WTC11 (cell line): Measurements from ENCODE around the gene NXF2B. TPM values are rescaled to one million over a fixed set of nuclear protein-coding genes. Genes with fewer than 3 reads are reported as not detected.

Source experiments
- AR ChIP-seq: fragments of 250-450 bp; sonication (Bioruptor Pico); IDR thresholded peaks from 2 replicates; pipeline ENCODE4 v1.9.0; 2021; ENCODE audit warnings: mild to moderate bottlenecking
- ATF1 ChIP-seq: sonication (generic); formaldehyde crosslinking; IDR thresholded peaks from 2 replicates; pipeline ENCODE4 v1.8.1; 2023; ENCODE audit warnings: mild to moderate bottlenecking, moderate library complexity, missing genetic modification reagents
- NFE2L1 ChIP-seq: sonication (generic); formaldehyde crosslinking; IDR thresholded peaks from 2 replicates; pipeline ENCODE4 v1.8.1; 2023; ENCODE audit warnings: missing genetic modification reagents
- ZBTB43 ChIP-seq: sonication (generic); formaldehyde crosslinking; IDR thresholded peaks from 2 replicates; pipeline ENCODE4 v1.8.1; 2023; ENCODE audit warnings: mild to moderate bottlenecking, missing genetic modification reagents
- total RNA-seq: library from RNA; stranded (reverse); gene quantifications from 3 replicates; pipeline ENCODE4 v1.2.3, GENCODE V29; 2021

The NXF2B gene
- total RNA-seq, 1 experiment from 2014 or later, result 0.31 TPM

GRCh38 chrX:102338162-102338561 lies 101.6 kb downstream of the NXF2B start (continued):
- TF ChIP-seq ZBTB43 (CRISPR knock-in tag) (no peak), ATF1 (CRISPR knock-in tag) (no peak), AR (no peak), NFE2L1 (CRISPR knock-in tag) (no peak)

Other genes with a start within 250 kb of the NXF2B start
- 0.13 to 0.14 TPM in 2 of 3 replicates, not detected in the other for gene TCP11X1, start 224.7 kb downstream of the NXF2B start, total RNA-seq
- gene NXF2, start 192.8 kb downstream of the NXF2B start, total RNA-seq, result 0.11 TPM in 2 of 3 replicates, not detected in the other
- 0.46 to 0.82 TPM in 2 of 3 replicates, not detected in the other for gene TCP11X2, start 31.8 kb upstream of the NXF2B start, total RNA-seq
- 30.3 to 56.0 TPM (median 49.4 TPM) in 3 replicates for gene TMSB15A, start 76.7 kb upstream of the NXF2B start, total RNA-seq
- gene ARMCX5, start 159.5 kb upstream of the NXF2B start, total RNA-seq, result 13.2 to 13.6 TPM (median 13.5 TPM) in 3 replicates
- 2.0 to 2.6 TPM (median 2.2 TPM) in 3 replicates for gene GPRASP1, start 211.5 kb upstream of the NXF2B start, total RNA-seq